Fibroblast of pulmonary artery (primary cell): ENCODE data around the gene SLC25A28.
"Not testable (repeated sequence)": the region's sequence is repeated elsewhere in the genome, so short reads cannot be mapped to it uniquely, and the experiment has no call there.

ENCODE experiments used
- DNase-seq: peaks from one replicate; pipeline ENCODE4 v3.0.0-alpha.2; 2010; ENCODE audit warnings: low read depth
- H3K4me3 ChIP-seq: replicated peaks from 2 replicates; pipeline ENCODE4 v1.5.1; 2011; ENCODE audit warnings: low read depth, mild to moderate bottlenecking, control low read depth, low read length, moderate library complexity
- CTCF ChIP-seq: IDR thresholded peaks from 2 replicates; pipeline ENCODE4 v1.5.1; 2011; ENCODE audit warnings: mild to moderate bottlenecking, control low read depth, low read length, inconsistent platforms; ENCODE audit errors: missing control alignments

Gene SLC25A28

GRCh38 chr10:99647601-99648151 lies 27.4 kb upstream of the SLC25A28 start:
- no peak for TF ChIP-seq CTCF
- H3K4me3 ChIP-seq: no peak overlapping the region
- no peak for DNase-seq

- H3K4me3 ChIP-seq: no peak overlapping the region
- DNase-seq: no peak
- no peak for TF ChIP-seq CTCF
These were observed 13.6 kb upstream of the SLC25A28 start for GRCh38 chr10:99633832-99634231.

- DNase-seq: peak; percentile 16
- TF ChIP-seq CTCF: no peak
- H3K4me3 ChIP-seq: no peak overlapping the region
These were observed 11.3 kb upstream of the SLC25A28 start for GRCh38 chr10:99631496-99631895.

- peak; percentile 76 for DNase-seq
- no peak overlapping the region for H3K4me3 ChIP-seq
- no peak for TF ChIP-seq CTCF
These were observed 10.8 kb upstream of the SLC25A28 start for GRCh38 chr10:99630991-99631390.

- H3K4me3 ChIP-seq: no peak overlapping the region
- DNase-seq: peak; percentile 75
These were observed 10.2 kb upstream of the SLC25A28 start for GRCh38 chr10:99630433-99630832.

GRCh38 chr10:99629625-99629978 lies 9.4 kb upstream of the SLC25A28 start:
- TF ChIP-seq CTCF: no peak
- no peak overlapping the region for H3K4me3 ChIP-seq
- no peak for DNase-seq

More at GRCh38 chr10:99630433-99630832, 10.2 kb upstream of the SLC25A28 start:
- peak; percentile 59 for TF ChIP-seq CTCF

GRCh38 chr10:99628923-99629624 lies 8.8 kb upstream of the SLC25A28 start:
- TF ChIP-seq CTCF: no peak

GRCh38 chr10:99625124-99625523 lies 4.9 kb upstream of the SLC25A28 start:
- not testable (repeated sequence) for H3K4me3 ChIP-seq, DNase-seq

More at GRCh38 chr10:99628923-99629624, 8.8 kb upstream of the SLC25A28 start:
- no peak for DNase-seq
- no peak overlapping the region for H3K4me3 ChIP-seq
